SU-DHL-6 (cell line): Measurements from ENCODE around the gene ECHDC3.

Experiments
- H2AFZ ChIP-seq: fragments of 200-600 bp; sonication (generic); 2 replicates; pipeline ENCODE4 v1.6.1; 2014; ENCODE audit warnings: low read depth, mild to moderate bottlenecking, moderate library complexity, mixed read lengths, antibody characterized with exemption, low read length; ENCODE audit not compliant: severe bottlenecking
- H3F3A ChIP-seq: fragments of 200-600 bp; shearing (Covaris generic); 2 replicates; pipeline ENCODE4 v1.6.0; 2016; ENCODE audit warnings: antibody characterized with exemption, mild to moderate bottlenecking; ENCODE audit not compliant: insufficient read depth
- H3K27ac ChIP-seq: fragments of 200-600 bp; sonication (generic); 2 replicates; pipeline ENCODE4 v1.5.1; 2016; ENCODE audit warnings: low read depth, mild to moderate bottlenecking, low read length, moderate library complexity, mixed read lengths
- H3K27me3 ChIP-seq: fragments of 200-600 bp; sonication (generic), shearing (Covaris generic); 2 replicates; pipeline ENCODE4 v1.6.0; 2014; ENCODE audit warnings: mild to moderate bottlenecking, low read length
- H3K36me3 ChIP-seq: fragments of 200-600 bp; sonication (generic); 2 replicates; pipeline ENCODE4 v1.6.1; 2014; ENCODE audit warnings: mild to moderate bottlenecking, low read length, mixed read lengths
- H3K4me2 ChIP-seq: fragments of 300-600, 200-600 bp; shearing (Covaris generic), sonication (generic); 2 replicates; pipeline ENCODE4 v1.6.0; 2014; ENCODE audit warnings: low read length, low read depth, mild to moderate bottlenecking; ENCODE audit not compliant: poor library complexity, severe bottlenecking
- H3K4me3 ChIP-seq: fragments of 200-600 bp; sonication (generic); 2 replicates; pipeline ENCODE4 v1.5.1; 2014; ENCODE audit warnings: antibody characterized with exemption, low read length, mild to moderate bottlenecking, mixed read lengths; ENCODE audit not compliant: insufficient read depth, poor library complexity, severe bottlenecking
- H3K79me2 ChIP-seq: fragments of 200-600 bp; sonication (generic); 2 replicates; pipeline ENCODE4 v1.6.1; 2014; ENCODE audit warnings: mild to moderate bottlenecking, low read length, moderate library complexity; ENCODE audit not compliant: insufficient read depth
- H3K9ac ChIP-seq: fragments of 200-600 bp; sonication (generic); 2 replicates; pipeline ENCODE4 v1.7.0; 2014; ENCODE audit warnings: mild to moderate bottlenecking, low read length
- H3K9me2 ChIP-seq: fragments of 200-600 bp; sonication (generic); replicated peaks from 2 replicates; pipeline ENCODE4 v1.6.1; 2014; ENCODE audit warnings: low read length; ENCODE audit not compliant: insufficient read depth
- H3K9me3 ChIP-seq: fragments of 200-600 bp; sonication (generic); 2 replicates; pipeline ENCODE4 v1.6.1; 2014; ENCODE audit warnings: low read length, mixed read lengths; ENCODE audit not compliant: insufficient read depth
- H4K20me1 ChIP-seq: fragments of 200-600 bp; sonication (generic); 2 replicates; pipeline ENCODE4 v1.6.1; 2014; ENCODE audit warnings: low read depth, mild to moderate bottlenecking, antibody characterized with exemption, low read length, moderate library complexity, mixed read lengths
- CTCF ChIP-seq: fragments of 200-600 bp; sonication (generic); IDR thresholded peaks from one replicate; pipeline ENCODE4 v1.5.1; 2017; ENCODE audit warnings: antibody characterized with exemption, mild to moderate bottlenecking, low read length, moderate library complexity; ENCODE audit not compliant: insufficient read depth, poor library complexity, severe bottlenecking
- EZH2phosphoT487 ChIP-seq: fragments of 200-600 bp; sonication (generic), shearing (Covaris generic); conservative IDR thresholded peaks from 2 replicates; pipeline ENCODE4 v1.6.1; 2018; ENCODE audit warnings: mild to moderate bottlenecking, antibody characterized with exemption, low read length, moderate library complexity, mixed read lengths

The ECHDC3 gene

GRCh38 chr10:11755512-11756263 is 13.5 kb downstream of the ECHDC3 start:
- TF ChIP-seq EZH2phosphoT487 (no peak), CTCF (no peak)
- Histone ChIP-seq H3K9me2 (no peaks in the 10 kb centered on the region), H3K4me3 (no peak overlapping the region), H3K9me3 (no peaks in the 10 kb centered on the region), H2AFZ (no peak overlapping the region), H3K4me2 (no peak overlapping the region), H4K20me1 (no peaks in the 10 kb centered on the region), H3F3A (no peaks in the 10 kb centered on the region), H3K27ac (no peak overlapping the region), H3K9ac (no peak overlapping the region), H3K79me2 (no peaks in the 10 kb centered on the region), H3K36me3 (no peaks in the 10 kb centered on the region), H3K27me3 (no peaks in the 10 kb centered on the region)

- Histone ChIP-seq H3K36me3 (no peaks in the 10 kb centered on the region), H3K4me2 (no peak overlapping the region), H3K9me3 (no peaks in the 10 kb centered on the region), H3K9ac (no peak overlapping the region), H3K9me2 (no peaks in the 10 kb centered on the region), H3K27me3 (no peaks in the 10 kb centered on the region), H3K79me2 (no peaks in the 10 kb centered on the region), H4K20me1 (no peaks in the 10 kb centered on the region), H2AFZ (peak overlapping the region; percentile 52), H3K27ac (no peak overlapping the region), H3F3A (no peaks in the 10 kb centered on the region), H3K4me3 (no peak overlapping the region)
- TF ChIP-seq EZH2phosphoT487 (no peak), CTCF (no peak)
Measured at GRCh38 chr10:11756766-11757315, 14.7 kb downstream of the ECHDC3 start.

GRCh38 chr10:11757454-11757820 is 15.3 kb downstream of the ECHDC3 start:
- Histone ChIP-seq H2AFZ (peak overlapping the region; percentile 52), H3K4me2 (no peak overlapping the region), H3K27me3 (no peaks in the 10 kb centered on the region), H3K9ac (no peak overlapping the region), H4K20me1 (no peaks in the 10 kb centered on the region), H3K79me2 (no peaks in the 10 kb centered on the region), H3K4me3 (no peak overlapping the region), H3F3A (no peaks in the 10 kb centered on the region), H3K9me2 (no peaks in the 10 kb centered on the region), H3K27ac (no peak overlapping the region), H3K9me3 (no peaks in the 10 kb centered on the region), H3K36me3 (no peaks in the 10 kb centered on the region)
- TF ChIP-seq EZH2phosphoT487 (no peak), CTCF (no peak)
